NCI-H748 treated with DMSO at 0.1 percent for 48 hours (cell line): Measurements from ENCODE around the gene IPO13.

ENCODE experiments used
- DNase-seq: peaks from one replicate; lab custom pipeline; 2025; lab: John Stamatoyannopoulos, UW

Gene IPO13

DNA sequence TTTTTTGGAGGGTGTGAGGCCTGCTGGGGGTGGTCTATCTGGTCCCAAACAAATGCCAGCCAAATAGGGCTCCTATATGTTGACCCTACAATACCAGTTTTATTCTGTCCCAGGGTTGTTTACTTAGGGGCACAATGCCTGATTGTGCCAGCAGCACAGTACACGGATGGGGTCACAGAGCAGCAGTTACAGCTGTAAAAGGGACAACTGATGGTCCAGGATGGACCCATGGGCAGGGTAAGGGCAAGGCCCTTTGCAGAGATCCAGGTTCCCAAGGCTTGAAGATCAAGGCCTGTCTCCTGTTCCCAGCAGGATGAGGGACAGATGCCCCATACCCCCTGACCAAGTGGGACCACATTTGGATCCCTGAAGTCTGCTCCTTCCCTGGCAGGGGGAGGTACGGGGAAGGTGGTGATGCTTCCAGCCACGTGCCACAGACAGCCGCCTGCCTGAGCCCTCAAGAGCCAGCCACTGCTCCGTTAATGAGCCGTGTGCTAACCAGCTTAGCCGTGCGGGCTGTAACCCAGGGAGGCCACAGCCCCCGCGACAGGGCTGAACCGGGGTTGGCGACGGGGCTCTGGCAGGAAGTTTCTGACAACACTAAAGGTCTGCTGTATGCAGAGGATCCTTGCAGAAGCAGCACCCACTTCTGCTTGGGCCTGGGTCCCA is 66.3 kb downstream of the IPO13 start:
- no peak for DNase-seq

DNA sequence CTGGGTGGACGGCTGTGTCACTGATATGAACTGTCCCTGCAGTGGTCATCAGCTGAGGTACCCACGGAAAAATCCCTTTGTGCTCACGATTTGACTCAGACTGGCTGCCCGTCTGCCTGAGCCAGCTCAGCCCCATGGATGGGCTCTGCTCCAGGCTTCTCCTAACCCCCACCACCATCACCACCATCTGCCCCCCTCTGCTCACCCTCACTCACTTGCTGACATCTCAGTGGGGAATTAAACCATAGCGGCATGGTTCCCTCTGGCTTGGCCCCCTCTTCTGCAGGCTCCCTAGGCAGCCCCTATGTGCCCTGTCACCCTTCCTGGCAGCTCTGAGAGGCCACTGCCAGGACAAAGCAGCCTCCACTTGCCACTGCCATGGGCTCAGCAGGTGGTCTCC is 67.2 kb downstream of the IPO13 start:
- DNase-seq = no peak

DNA sequence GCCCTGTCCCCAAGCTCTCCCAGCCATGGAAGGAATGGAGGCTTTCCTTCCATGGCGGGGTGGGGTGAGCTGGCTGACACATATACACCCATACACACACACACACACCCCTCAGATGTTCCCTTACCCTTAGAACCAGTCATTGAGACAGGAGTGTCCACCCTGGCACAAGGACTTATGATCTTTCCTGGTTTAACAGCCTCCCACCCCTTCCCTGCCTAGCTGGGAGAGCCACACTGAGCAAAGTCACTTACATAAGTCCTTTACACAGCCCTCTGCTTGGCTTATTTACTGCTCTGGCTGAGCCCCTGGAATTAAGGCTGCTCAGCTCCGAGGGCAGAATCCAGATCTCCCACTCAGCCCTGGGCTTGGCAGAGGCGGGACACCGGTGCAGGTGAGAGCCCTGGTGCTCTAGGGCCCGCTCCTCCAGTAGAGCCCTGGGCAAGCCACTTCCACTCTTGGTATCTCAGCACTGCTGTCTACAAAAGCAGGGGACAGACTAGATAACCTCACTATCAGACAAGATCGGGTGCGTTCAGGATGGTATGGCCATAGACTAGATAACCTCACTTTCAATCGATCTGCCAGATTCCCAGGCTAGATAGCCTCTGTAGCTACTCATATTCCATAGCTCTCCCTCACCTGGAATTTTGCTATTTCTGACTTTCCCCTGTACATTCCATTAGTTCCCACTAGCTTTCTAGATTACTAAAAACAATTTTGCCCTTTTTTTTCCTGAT is 67.8 kb downstream of the IPO13 start:
- DNase-seq = no peak

DNA sequence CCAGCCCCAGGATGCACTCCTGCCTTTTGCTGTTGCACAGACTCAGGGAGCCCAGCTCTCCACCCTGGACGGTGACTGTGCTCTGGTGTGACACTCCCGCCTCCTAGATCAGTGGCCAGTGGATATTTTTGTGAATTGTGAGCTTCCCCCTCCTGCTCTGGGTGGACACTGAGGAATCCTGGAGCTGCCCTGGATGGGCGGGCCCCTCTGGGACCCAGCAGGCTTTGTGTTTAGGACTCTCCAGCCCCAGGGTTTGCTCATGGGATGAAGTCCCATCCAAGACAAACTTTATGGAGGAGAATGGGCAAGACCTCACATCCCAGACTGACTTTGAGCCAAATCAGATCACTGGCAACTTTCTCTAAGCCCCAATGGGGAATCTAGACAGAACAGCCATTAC is 68.5 kb downstream of the IPO13 start:
- no peak for DNase-seq

DNA sequence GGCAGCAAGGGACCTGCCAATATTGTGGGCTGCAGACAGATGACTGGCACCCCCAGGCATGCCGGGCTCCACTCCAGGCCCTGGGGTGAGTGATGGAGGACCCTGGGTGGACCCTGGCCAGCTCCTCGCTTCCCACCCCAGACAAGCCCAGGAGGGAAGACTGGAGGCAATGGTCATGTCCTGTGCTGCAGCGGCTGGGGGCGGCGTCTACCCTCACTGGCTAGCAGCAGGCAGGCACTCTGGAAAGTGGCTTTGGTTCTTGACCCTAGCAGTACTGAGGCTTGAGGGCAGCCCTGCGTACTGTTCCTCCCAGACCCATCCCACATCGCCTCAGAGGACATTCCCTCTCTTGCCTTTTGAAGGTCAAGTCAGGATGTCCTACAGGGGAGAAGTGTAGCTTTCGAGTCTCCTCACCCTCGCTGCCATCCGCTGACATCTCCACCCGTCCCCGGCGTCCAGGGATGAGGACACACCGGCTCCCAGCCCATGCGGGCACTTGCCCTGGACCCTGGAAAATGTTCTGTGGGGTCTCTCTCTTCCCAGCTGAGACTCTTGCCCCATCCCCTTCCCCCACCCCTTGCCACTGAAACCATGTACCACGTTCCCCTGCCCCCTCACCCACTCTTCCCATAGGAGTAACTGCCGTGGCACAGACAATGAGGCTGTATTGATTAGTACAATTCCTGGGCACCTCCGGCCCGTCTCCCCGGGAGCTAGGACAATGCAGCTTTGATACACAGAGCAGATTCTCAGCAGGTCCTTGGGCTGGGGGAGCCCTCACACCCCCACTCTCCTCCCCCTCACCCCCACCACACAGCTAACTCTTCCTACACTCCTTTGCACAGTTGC is 69.5 kb downstream of the IPO13 start:
- no peak for DNase-seq

DNA sequence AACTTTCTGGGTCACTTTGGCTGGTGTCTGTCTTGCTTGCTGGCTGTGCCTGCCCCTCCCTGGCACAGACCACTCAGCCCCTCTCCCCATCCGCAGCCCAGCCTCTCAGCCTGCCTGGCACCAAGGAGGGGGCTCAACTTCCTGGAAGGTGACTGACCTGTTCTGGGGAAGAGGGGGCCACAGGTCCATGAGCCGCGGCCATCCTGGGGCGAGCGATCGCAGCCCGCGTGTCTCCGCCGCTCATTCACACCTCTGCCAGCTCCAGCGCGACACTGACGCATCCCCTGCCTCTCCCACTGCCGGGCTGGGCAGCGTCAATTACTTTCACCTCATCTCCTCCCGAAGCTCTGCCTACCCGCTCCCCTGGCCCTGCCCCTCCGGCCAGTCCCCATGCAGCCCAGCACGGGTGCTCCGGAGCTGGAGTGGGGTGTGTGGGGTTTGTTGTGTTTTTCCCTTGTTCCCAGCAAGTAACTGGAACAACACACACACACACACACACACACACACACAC is 70.2 kb downstream of the IPO13 start:
- DNase-seq = no peak
